ENCODE measurements around the gene BLVRA. TPM values are rescaled to one million over a fixed set of nuclear protein-coding genes. Genes with fewer than 3 reads are reported as not detected.
"Not testable (repeated sequence)": the region's sequence is repeated elsewhere in the genome, so short reads cannot be mapped to it uniquely, and the experiment has no call there.

BLVRA gene
- total and polyA plus RNA-seq, 10 donors, result 58.0 to 164 (median 114) TPM

- peak overlapping the region in 4 of 8 donors; percentile 17 to 49 (median 40) for H3K27ac ChIP-seq
- peaks cover 0 to 5% (median 0%) of the 10 kb centered on the region in 6 donors for H3K4me1 ChIP-seq
- H3K36me3 ChIP-seq, result peaks cover 0 to 63% (median 38%) of the 10 kb centered on the region in 6 donors
- H3K27me3 ChIP-seq (replicated peaks in 1 of 7), result no peaks in the 10 kb centered on the region
- WGBS, 5 donors, result 81 to 93% (median 90%) methylated on average over 11 of the region's 11 CpGs
- H3K4me3 ChIP-seq, result no peak overlapping the region
- no peaks in the 10 kb centered on the region for H3K9me3 ChIP-seq
- no peak for DNase-seq
- TF ChIP-seq CTCF (IDR thresholded peaks at IDR 0.05 in 8 of 11, conservative IDR thresholded peaks at IDR 0.05 in 3 of 11), result no peak
- no peak for TF ChIP-seq POLR2AphosphoS5 (IDR thresholded peaks at IDR 0.05)
- no peak for TF ChIP-seq POLR2A (IDR thresholded peaks at IDR 0.05)
- intact Hi-C loops (cut with DNase I; ENCODE audit: low total_unique reads), result no loop called here
Measured at GRCh38 chr7:43808410-43808809, 49.9 kb downstream of the BLVRA start.

- H3K27ac ChIP-seq; H3K4me1 ChIP-seq; DNase-seq; H3K9me3 ChIP-seq; intact Hi-C loops (cut with DNase I; ENCODE audit: low total_unique reads); H3K27me3 ChIP-seq (replicated peaks in 1 of 7); H3K4me3 ChIP-seq: not testable (repeated sequence)
- TF ChIP-seq CTCF (IDR thresholded peaks at IDR 0.05 in 8 of 11, conservative IDR thresholded peaks at IDR 0.05 in 3 of 11), result peak in 4 of 11 experiments; percentile 16 to 23 (median 18)
- 84 to 90% (median 84%) methylated on average over 16 of the region's 16 CpGs for WGBS, 5 donors
- H3K36me3 ChIP-seq, result peaks cover 0 to 43% (median 24%) of the 10 kb centered on the region in 6 donors
Measured at GRCh38 chr7:43810195-43810941, 51.9 kb downstream of the BLVRA start.

- WGBS, 5 donors, result 50 to 66% (median 56%) methylated on average over 3 of the region's 3 CpGs
Measured at GRCh38 chr7:43815373-43815772, 56.9 kb downstream of the BLVRA start.

GRCh38 chr7:43816046-43816797 is 57.7 kb downstream of the BLVRA start:
- H3K4me3 ChIP-seq; H3K4me1 ChIP-seq; H3K9me3 ChIP-seq; H3K36me3 ChIP-seq; H3K27me3 ChIP-seq (replicated peaks in 1 of 7); H3K27ac ChIP-seq; intact Hi-C loops (cut with DNase I; ENCODE audit: low total_unique reads); DNase-seq: not testable (repeated sequence)
- 59 to 73% (median 64%) methylated on average over 2 of the region's 2 CpGs for WGBS, 5 donors

More at GRCh38 chr7:43815373-43815772, 56.9 kb downstream of the BLVRA start:
- H3K27me3 ChIP-seq (replicated peaks in 1 of 7), result peaks cover 0 to 4% (median 0%) of the 10 kb centered on the region in 7 donors
- no peak overlapping the region for H3K27ac ChIP-seq
- intact Hi-C loops (cut with DNase I; ENCODE audit: low total_unique reads), result no loop called here
- no peaks in the 10 kb centered on the region for H3K9me3 ChIP-seq
- no peak overlapping the region for H3K4me3 ChIP-seq
- no peaks in the 10 kb centered on the region for H3K36me3 ChIP-seq
- TF ChIP-seq POLR2AphosphoS5 (IDR thresholded peaks at IDR 0.05) (no peak), POLR2A (IDR thresholded peaks at IDR 0.05) (no peak), CTCF (IDR thresholded peaks at IDR 0.05 in 8 of 11, conservative IDR thresholded peaks at IDR 0.05 in 3 of 11) (no peak)
- no peak for DNase-seq
- H3K4me1 ChIP-seq, result no peaks in the 10 kb centered on the region

- DNase-seq; H3K27ac ChIP-seq; H3K4me1 ChIP-seq; intact Hi-C loops (cut with DNase I; ENCODE audit: low total_unique reads); H3K36me3 ChIP-seq; H3K9me3 ChIP-seq; H3K4me3 ChIP-seq: not testable (repeated sequence)
- 93 to 96% (median 96%) methylated on average over 7 of the region's 7 CpGs for WGBS, 5 donors
- H3K27me3 ChIP-seq (replicated peaks in 1 of 7), result peaks cover 0 to 10% (median 0%) of the 10 kb centered on the region in 7 donors
Measured at GRCh38 chr7:43823425-43823824, 64.9 kb downstream of the BLVRA start.

All from spleen (tissue), 11 donors.